ENCODE data around the gene PPP2R3B.
A peak's percentile ranks its signal among the peaks of the same experiment; 100 is the strongest.
"Not testable (repeated sequence)": the region's sequence is repeated elsewhere in the genome, so short reads cannot be mapped to it uniquely, and the experiment has no call there.

PPP2R3B gene

GRCh38 chrX:404656-405055, 17.9 kb upstream of the PPP2R3B start:
- DNase-seq, result no peak

- DNase-seq, result no peak
Observed at GRCh38 chrX:402857-403256, 16.1 kb upstream of the PPP2R3B start.

GRCh38 chrX:400258-400657, 13.6 kb upstream of the PPP2R3B start:
- DNase-seq, result no peak

GRCh38 chrX:397575-397974, 10.9 kb upstream of the PPP2R3B start:
- DNase-seq, result peak; percentile 73

GRCh38 chrX:394830-395229, 8.1 kb upstream of the PPP2R3B start:
- no peak for DNase-seq

GRCh38 chrX:392575-392846, 5.8 kb upstream of the PPP2R3B start:
- no peak for DNase-seq

GRCh38 chrX:391717-392574, 5.2 kb upstream of the PPP2R3B start:
- no peak for DNase-seq

GRCh38 chrX:390459-390858, 3.8 kb upstream of the PPP2R3B start:
- no peak for DNase-seq

GRCh38 chrX:389021-389441, 2.3 kb upstream of the PPP2R3B start:
- peak; percentile 63 for DNase-seq

- no peak for DNase-seq
Observed at GRCh38 chrX:387729-388128, 1.0 kb upstream of the PPP2R3B start.

GRCh38 chrX:386239-386767, 404 bp downstream of the PPP2R3B start:
- no peak for DNase-seq

GRCh38 chrX:385736-386135, 971 bp downstream of the PPP2R3B start:
- DNase-seq, result not testable (repeated sequence)

- no peak for DNase-seq
Observed at GRCh38 chrX:384861-385260, 1.8 kb downstream of the PPP2R3B start.

- no peak for DNase-seq
Observed at GRCh38 chrX:378443-378842, 8.3 kb downstream of the PPP2R3B start.

- DNase-seq, result not testable (repeated sequence)
Observed at GRCh38 chrX:376206-376605, 10.5 kb downstream of the PPP2R3B start.

GRCh38 chrX:375181-376036, 11.3 kb downstream of the PPP2R3B start:
- DNase-seq, result no peak

GRCh38 chrX:374596-374995, 12.1 kb downstream of the PPP2R3B start:
- DNase-seq, result no peak

- DNase-seq, result peak; percentile 61
Observed at GRCh38 chrX:373641-374471, 12.9 kb downstream of the PPP2R3B start.

- no peak for DNase-seq
Observed at GRCh38 chrX:372856-373640, 13.7 kb downstream of the PPP2R3B start.

GRCh38 chrX:371907-372306, 14.8 kb downstream of the PPP2R3B start:
- no peak for DNase-seq

GRCh38 chrX:370963-371745, 15.6 kb downstream of the PPP2R3B start:
- no peak for DNase-seq

All from right forelimb (tissue), 1 donor.